A549 (cell line): ENCODE results near the gene OBSL1. TPM values are rescaled to one million over a fixed set of nuclear protein-coding genes. Genes with fewer than 3 reads are reported as not detected.

Experiments used
- ATAC-seq, 2 experiments: fragments of 200-7000 bp in 1 of 2; fragments of >200 bp in 1 of 2; cut with Nextera tagmentation in 1 of 2; cut with Tn5 transposase in 1 of 2; 3 replicates each; pipeline versions ENCODE4 v1.8.0 to v1.9.1; 2018 to 2020; ENCODE audit warnings: mild to moderate bottlenecking in 1 of 2, moderate library complexity in 1 of 2
- CTCF ChIA-PET: fragments of 300-600 bp; sonication (Branson Sonifier 250); formaldehyde crosslinking; extraction: SDS; loops from one replicate; lab custom pipeline; 2021; ENCODE audit warnings: antibody characterized with exemption, inconsistent platforms; lab: Yijun Ruan, JAX
- POLR2A ChIA-PET: fragments of 350-600 bp; formaldehyde crosslinking; extraction: SDS; loops from one replicate; lab custom pipeline; 2021; ENCODE audit warnings: antibody characterized with exemption, inconsistent platforms; lab: Yijun Ruan, JAX
- DNase-seq, 2 experiments: peaks; one replicate each; pipeline versions ENCODE4 v3.0.0 to v3.0.0-alpha.2; 2011 to 2016; ENCODE audit warnings: low read depth in 1 of 2, low spot score in 1 of 2
- FAIRE-seq: peaks from 2 replicates; lab custom pipeline; 2011; peaks lifted over from hg19 to GRCh38; lab: Jason Lieb, UNC
- H3K27ac ChIP-seq, 2 experiments: fragments of >200 bp; sonication (Bioruptor Twin); formaldehyde crosslinking; 3 replicates each; pipeline ENCODE4 v1.5.1; 2016 to 2017
- H3K4me1 ChIP-seq: fragments of >200 bp; sonication (Bioruptor Twin); formaldehyde crosslinking; 3 replicates; pipeline ENCODE4 v1.6.1; 2016
- H3K4me2 ChIP-seq: fragments of >200 bp; sonication (Bioruptor Twin); formaldehyde crosslinking; 3 replicates; pipeline ENCODE4 v1.6.1; 2016
- H3K4me3 ChIP-seq: fragments of >200 bp; sonication (Bioruptor Twin); formaldehyde crosslinking; 3 replicates; pipeline ENCODE4 v1.5.1; 2016
- H3K9me3 ChIP-seq: fragments of >200 bp; sonication (Bioruptor Twin); formaldehyde crosslinking; 3 replicates; pipeline ENCODE4 v1.6.1; 2016
- BHLHE40 ChIP-seq: IDR thresholded peaks from 2 replicates; pipeline ENCODE4 v1.6.1; 2012; ENCODE audit warnings: low read depth, low read length, inconsistent platforms
- CBX2 ChIP-seq: fragments of 200-600 bp; sonication (generic); IDR thresholded peaks from 2 replicates; pipeline ENCODE4 v1.6.1; 2016; ENCODE audit warnings: low read depth, mild to moderate bottlenecking, borderline replicate concordance
- CBX8 ChIP-seq: fragments of 200-600 bp; sonication (generic); IDR thresholded peaks from 2 replicates; pipeline ENCODE4 v1.6.1; 2016
- CEBPB ChIP-seq, 2 experiments: fragments of >200 bp in 1 of 2; sonication (Bioruptor Twin) in 1 of 2; formaldehyde crosslinking in 1 of 2; IDR thresholded peaks; 2 replicates each; pipeline ENCODE4 v1.6.1; 2012 to 2016
- CHD2 ChIP-seq: fragments of 150-350 bp; IDR thresholded peaks from 2 replicates; pipeline ENCODE4 v1.6.1; 2014; ENCODE audit warnings: low read length; ENCODE audit not compliant: partially characterized antibody
- ESRRA ChIP-seq: fragments of 150-350 bp; IDR thresholded peaks from 2 replicates; pipeline ENCODE4 v1.6.1; 2014; ENCODE audit warnings: mild to moderate bottlenecking, low read length, borderline replicate concordance
- HDAC2 ChIP-seq: fragments of 200-600 bp; sonication (generic); IDR thresholded peaks from 2 replicates; pipeline ENCODE4 v1.6.1; 2016
- HEYL ChIP-seq: fragments of 250-450 bp; sonication (Bioruptor Pico); IDR thresholded peaks from 2 replicates; pipeline ENCODE4 v1.8.0; 2021; ENCODE audit warnings: mild to moderate bottlenecking, moderate library complexity
- HOXB5 ChIP-seq: fragments of 250-450 bp; sonication (Bioruptor Pico); IDR thresholded peaks from 2 replicates; pipeline ENCODE4 v1.5.0; 2020; ENCODE audit warnings: mild to moderate bottlenecking, moderate library complexity
- KDM1A ChIP-seq: fragments of 200-600 bp; sonication (generic); IDR thresholded peaks from 2 replicates; pipeline ENCODE4 v1.6.1; 2016; ENCODE audit warnings: low read depth, mild to moderate bottlenecking
- KDM5A ChIP-seq: fragments of 200-600 bp; sonication (generic); IDR thresholded peaks from 2 replicates; pipeline ENCODE4 v1.6.1; 2016; ENCODE audit warnings: antibody characterized with exemption, mild to moderate bottlenecking
- MAFK ChIP-seq: fragments of 450-650 bp; IDR thresholded peaks from 2 replicates; pipeline ENCODE4 v1.6.1; 2014; ENCODE audit not compliant: partially characterized antibody
- MAX ChIP-seq: IDR thresholded peaks from 2 replicates; pipeline ENCODE4 v1.6.1; 2012
- MYC ChIP-seq: IDR thresholded peaks from 2 replicates; pipeline ENCODE4 v1.6.1; 2012; ENCODE audit warnings: mild to moderate bottlenecking, inconsistent platforms, low read length, improper control_type of control experiment, borderline replicate concordance
- NPAS2 ChIP-seq: fragments of 250-450 bp; sonication (Bioruptor Pico); IDR thresholded peaks from 2 replicates; pipeline ENCODE4 v1.8.0; 2022; ENCODE audit warnings: mild to moderate bottlenecking, moderate library complexity, borderline replicate concordance
- POLR2AphosphoS2 ChIP-seq: conservative IDR thresholded peaks from 2 replicates; pipeline ENCODE4 v1.6.1; 2012; ENCODE audit warnings: low read length, improper control_type of control experiment, inconsistent platforms
- RFX5 ChIP-seq: fragments of 450-650 bp; IDR thresholded peaks from 2 replicates; pipeline ENCODE4 v1.7.1; 2014; ENCODE audit warnings: antibody characterized with exemption, mild to moderate bottlenecking, moderate library complexity
- RNF2 ChIP-seq: fragments of 200-600 bp; sonication (generic); IDR thresholded peaks from 2 replicates; pipeline ENCODE4 v1.6.1; 2016; ENCODE audit warnings: low read depth, mild to moderate bottlenecking, antibody characterized with exemption, moderate library complexity, borderline replicate concordance
- SMC3 ChIP-seq: fragments of >200 bp; sonication (Bioruptor Twin); formaldehyde crosslinking; IDR thresholded peaks from 3 replicates; pipeline ENCODE4 v1.6.1; 2018; ENCODE audit warnings: inconsistent platforms
- ZFP36 ChIP-seq: fragments of 450-650 bp; IDR thresholded peaks from 2 replicates; pipeline ENCODE4 v1.6.1; 2014; ENCODE audit warnings: borderline replicate concordance; ENCODE audit not compliant: partially characterized antibody
- ZNF302 ChIP-seq: fragments of 250-450 bp; sonication (Bioruptor Pico); IDR thresholded peaks from 2 replicates; pipeline ENCODE4 v1.9.0; 2021; ENCODE audit warnings: inconsistent platforms, mild to moderate bottlenecking, moderate library complexity
- WGBS: methylation state at CpG from one replicate; pipeline ENCODE4 v1.1.6; 2017; ENCODE audit errors: missing lambda C conversion rate; 5-methylcytosine and 5-hydroxymethylcytosine counted together
- polyA plus RNA-seq, 4 experiments: library from polyadenylated mRNA; depleted of rRNA in 3 of 4; stranded (reverse); fragments of >200 nt; fragmentation: RNase III in 1 of 4; extraction: RNeasy Plus Mini Kit Qiagen cat#74134 plus additional on column Dnase treatment in 1 of 4; gene quantifications; 2 replicates in 3 of 4; 3 replicates in 1 of 4; pipeline ENCODE4 v1.2.3, GENCODE V29; 2011 to 2017
- TF ChIP-seq, protein P1 (sequence below): IDR thresholded peaks from 2 replicates; pipeline ENCODE4 v1.6.1; 2012
- TF ChIP-seq, protein P2 (sequence below): fragments of 200-600 bp; sonication (generic); IDR thresholded peaks from 2 replicates; pipeline ENCODE4 v1.6.1; 2016; ENCODE audit warnings: antibody characterized with exemption, mild to moderate bottlenecking, moderate library complexity
- TF ChIP-seq, protein P3 (sequence below): fragments of >200 bp; sonication (Bioruptor Twin); formaldehyde crosslinking; IDR thresholded peaks from 2 replicates; pipeline ENCODE4 v1.6.1; 2016

The OBSL1 gene
- polyA plus RNA-seq, 2 of the 4 experiments (the other 2 are of a cell fraction), result 14.4 to 31.8 TPM

GRCh38 chr2:219539926-219540678 lies 31.2 kb downstream of the OBSL1 start (continued):
- TF ChIP-seq, protein P1, sequence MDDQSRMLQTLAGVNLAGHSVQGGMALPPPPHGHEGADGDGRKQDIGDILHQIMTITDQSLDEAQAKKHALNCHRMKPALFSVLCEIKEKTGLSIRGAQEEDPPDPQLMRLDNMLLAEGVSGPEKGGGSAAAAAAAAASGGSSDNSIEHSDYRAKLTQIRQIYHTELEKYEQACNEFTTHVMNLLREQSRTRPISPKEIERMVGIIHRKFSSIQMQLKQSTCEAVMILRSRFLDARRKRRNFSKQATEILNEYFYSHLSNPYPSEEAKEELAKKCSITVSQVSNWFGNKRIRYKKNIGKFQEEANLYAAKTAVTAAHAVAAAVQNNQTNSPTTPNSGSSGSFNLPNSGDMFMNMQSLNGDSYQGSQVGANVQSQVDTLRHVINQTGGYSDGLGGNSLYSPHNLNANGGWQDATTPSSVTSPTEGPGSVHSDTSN, result no peak
- TF ChIP-seq HOXB5 (CRISPR knock-in tag) (no peak), ZNF302 (CRISPR knock-in tag) (no peak), CBX8 (no peak), HDAC2 (no peak), ZFP36 (no peak), KDM1A (no peak)
- TF ChIP-seq, protein P2, sequence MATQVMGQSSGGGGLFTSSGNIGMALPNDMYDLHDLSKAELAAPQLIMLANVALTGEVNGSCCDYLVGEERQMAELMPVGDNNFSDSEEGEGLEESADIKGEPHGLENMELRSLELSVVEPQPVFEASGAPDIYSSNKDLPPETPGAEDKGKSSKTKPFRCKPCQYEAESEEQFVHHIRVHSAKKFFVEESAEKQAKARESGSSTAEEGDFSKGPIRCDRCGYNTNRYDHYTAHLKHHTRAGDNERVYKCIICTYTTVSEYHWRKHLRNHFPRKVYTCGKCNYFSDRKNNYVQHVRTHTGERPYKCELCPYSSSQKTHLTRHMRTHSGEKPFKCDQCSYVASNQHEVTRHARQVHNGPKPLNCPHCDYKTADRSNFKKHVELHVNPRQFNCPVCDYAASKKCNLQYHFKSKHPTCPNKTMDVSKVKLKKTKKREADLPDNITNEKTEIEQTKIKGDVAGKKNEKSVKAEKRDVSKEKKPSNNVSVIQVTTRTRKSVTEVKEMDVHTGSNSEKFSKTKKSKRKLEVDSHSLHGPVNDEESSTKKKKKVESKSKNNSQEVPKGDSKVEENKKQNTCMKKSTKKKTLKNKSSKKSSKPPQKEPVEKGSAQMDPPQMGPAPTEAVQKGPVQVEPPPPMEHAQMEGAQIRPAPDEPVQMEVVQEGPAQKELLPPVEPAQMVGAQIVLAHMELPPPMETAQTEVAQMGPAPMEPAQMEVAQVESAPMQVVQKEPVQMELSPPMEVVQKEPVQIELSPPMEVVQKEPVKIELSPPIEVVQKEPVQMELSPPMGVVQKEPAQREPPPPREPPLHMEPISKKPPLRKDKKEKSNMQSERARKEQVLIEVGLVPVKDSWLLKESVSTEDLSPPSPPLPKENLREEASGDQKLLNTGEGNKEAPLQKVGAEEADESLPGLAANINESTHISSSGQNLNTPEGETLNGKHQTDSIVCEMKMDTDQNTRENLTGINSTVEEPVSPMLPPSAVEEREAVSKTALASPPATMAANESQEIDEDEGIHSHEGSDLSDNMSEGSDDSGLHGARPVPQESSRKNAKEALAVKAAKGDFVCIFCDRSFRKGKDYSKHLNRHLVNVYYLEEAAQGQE, result no peak
- TF ChIP-seq, all 56 proteins: peak for 0

DNA sequence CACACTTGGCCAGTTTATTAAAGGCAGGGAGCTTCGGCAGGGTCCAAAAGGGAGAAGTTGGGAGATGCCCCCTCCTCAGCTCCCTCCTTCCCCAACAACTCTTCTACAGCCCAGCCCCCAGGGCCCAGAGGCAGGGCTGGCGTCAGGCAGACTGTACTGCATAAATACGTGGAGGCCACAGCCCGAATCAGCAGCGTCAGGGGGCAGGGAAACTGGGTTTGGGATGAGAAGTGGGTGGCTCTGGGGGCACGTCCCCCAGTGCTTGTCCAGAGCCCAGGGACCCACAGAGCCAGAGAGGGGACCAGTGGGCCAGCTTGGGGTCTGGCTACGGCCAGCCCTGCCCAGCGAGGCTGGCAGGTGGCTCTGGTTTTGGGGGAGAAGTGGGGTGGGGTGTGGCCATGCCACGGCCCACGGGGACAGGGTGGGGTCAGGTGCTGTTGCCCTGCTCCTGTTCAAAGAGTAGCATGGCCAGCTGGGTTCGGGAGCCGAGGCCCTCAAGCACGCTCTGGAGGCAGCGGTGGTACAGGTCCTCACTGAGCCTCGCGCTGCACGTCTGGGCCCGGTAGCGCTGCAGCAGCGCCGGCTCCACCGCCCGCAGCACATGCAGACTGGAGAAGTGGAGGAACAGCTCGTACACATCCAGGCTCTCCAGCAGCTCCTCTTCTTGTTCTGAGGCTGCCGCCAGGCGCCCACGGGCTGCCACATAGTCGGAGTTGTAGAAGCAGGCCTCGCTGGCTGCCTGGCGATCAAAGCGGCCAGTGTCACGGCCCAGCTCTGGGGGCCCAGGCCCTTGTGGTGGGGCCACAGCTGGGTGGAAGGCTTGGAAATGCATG lies 32.2 kb downstream of the OBSL1 start:
- Histone ChIP-seq H3K9me3 (no peaks in the 10 kb centered on the region), H3K4me3 (no peak overlapping the region), H3K27ac (no peak overlapping the region), H3K4me1 (peaks cover 10% of the 10 kb centered on the region), H3K4me2 (no peak overlapping the region)
- CTCF ChIA-PET, result interaction anchor here (0.7 to 79.1 kb wide), 9 partner anchors 9 to 151 kb away, joined by 3 to 3291 read pairs (median 68); partner anchors contain the start of genes ASIC4, GMPPA and SPEG
- no peak for TF ChIP-seq MAFK
- no peak for TF ChIP-seq RNF2
- no peak for TF ChIP-seq MYC
- no peak for TF ChIP-seq CBX2
- no peak for TF ChIP-seq RFX5
- no peak for TF ChIP-seq MAX
- no peak for TF ChIP-seq POLR2AphosphoS2
- TF ChIP-seq, protein P3, sequence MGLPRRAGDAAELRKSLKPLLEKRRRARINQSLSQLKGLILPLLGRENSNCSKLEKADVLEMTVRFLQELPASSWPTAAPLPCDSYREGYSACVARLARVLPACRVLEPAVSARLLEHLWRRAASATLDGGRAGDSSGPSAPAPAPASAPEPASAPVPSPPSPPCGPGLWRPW, result no peak
- WGBS, result 91% methylated on average over 11 of the region's 32 CpGs
- POLR2A ChIA-PET, result no interaction called here
- DNase-seq, result no peak
- FAIRE-seq, result no peak
- no peak for ATAC-seq

DNA sequence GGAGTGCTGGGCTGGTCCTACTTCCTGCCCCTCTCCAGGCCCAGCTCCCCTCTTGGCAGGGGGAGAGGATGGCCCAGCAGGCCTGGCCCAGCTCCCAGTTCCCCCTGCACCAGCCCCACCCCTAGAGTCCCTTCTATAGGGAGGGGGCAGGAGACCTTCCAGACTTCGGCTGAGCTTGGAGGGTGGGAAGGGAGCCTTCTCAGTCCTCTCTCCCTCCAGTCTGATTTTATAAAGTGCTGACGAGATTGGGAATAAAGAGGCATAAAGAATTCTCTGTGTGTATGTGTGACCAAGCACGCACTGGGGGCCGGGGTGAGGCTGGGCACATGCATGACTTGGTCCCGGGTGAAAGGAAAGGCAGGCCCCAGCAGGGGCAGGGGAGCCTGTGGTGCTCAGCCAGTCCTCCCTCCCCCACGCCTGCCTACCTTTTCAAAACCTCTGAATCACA lies 32.8 kb downstream of the OBSL1 start:
- no peak for FAIRE-seq
- Histone ChIP-seq H3K27ac (no peak overlapping the region), H3K9me3 (no peaks in the 10 kb centered on the region), H3K4me1 (peaks cover 9% of the 10 kb centered on the region), H3K4me3 (no peak overlapping the region), H3K4me2 (no peak overlapping the region)
- ATAC-seq, result no peak
- no peak for DNase-seq
- WGBS, result 58% methylated on average over 6 of the region's 6 CpGs
- POLR2A ChIA-PET, result no interaction called here
- CTCF ChIA-PET, result interaction anchor here (2.3 to 79.1 kb wide), 6 partner anchors 9 to 152 kb away, joined by 11 to 3291 read pairs (median 73); partner anchors contain the start of genes ASIC4, GMPPA and SPEG
- TF ChIP-seq HEYL (CRISPR knock-in tag) (no peak), SMC3 (no peak), CBX8 (no peak), ESRRA (no peak), NPAS2 (CRISPR knock-in tag) (no peak), CHD2 (no peak), MYC (no peak), KDM5A (no peak), BHLHE40 (no peak), ZFP36 (no peak), CEBPB (IDR thresholded peaks at IDR 0.05) (no peak)
- TF ChIP-seq, protein P3, result no peak
